HUES48 (cell line): ENCODE data around the gene EMD.

Experiments used
- H3K27ac ChIP-seq: one replicate; pipeline ENCODE4 v1.7.0; 2013; ENCODE audit warnings: low read depth, low read length, inconsistent platforms
- H3K27me3 ChIP-seq: 2 replicates; pipeline ENCODE4 v1.6.1; 2013; ENCODE audit warnings: mild to moderate bottlenecking, low read length; ENCODE audit not compliant: control insufficient read depth, insufficient read depth
- H3K36me3 ChIP-seq: 2 replicates; pipeline ENCODE4 v1.6.1; 2013; ENCODE audit warnings: low read length; ENCODE audit not compliant: control insufficient read depth, insufficient read depth
- H3K4me1 ChIP-seq: 2 replicates; pipeline ENCODE4 v1.6.1; 2013; ENCODE audit warnings: mild to moderate bottlenecking, low read length; ENCODE audit not compliant: control insufficient read depth, insufficient read depth
- H3K4me3 ChIP-seq: 2 replicates; pipeline ENCODE4 v1.5.1; 2013; ENCODE audit warnings: mild to moderate bottlenecking, low read depth, low read length
- H3K9ac ChIP-seq: 2 replicates; pipeline ENCODE4 v1.6.1; 2013; ENCODE audit warnings: mild to moderate bottlenecking, low read depth, low read length, moderate library complexity
- H3K9me3 ChIP-seq: 2 replicates; pipeline ENCODE4 v1.6.1; 2013; ENCODE audit warnings: low read length; ENCODE audit not compliant: control insufficient read depth, insufficient read depth

Gene EMD

GRCh38 chrX:154355776-154356140 lies 23.3 kb upstream of the EMD start:
- Histone ChIP-seq H3K4me1 (no peaks in the 10 kb centered on the region), H3K27me3 (no peaks in the 10 kb centered on the region), H3K36me3 (peaks cover 100% of the 10 kb centered on the region), H3K4me3 (no peak overlapping the region), H3K9ac (no peak overlapping the region), H3K27ac (no peak overlapping the region), H3K9me3 (peaks cover 40% of the 10 kb centered on the region)

DNA sequence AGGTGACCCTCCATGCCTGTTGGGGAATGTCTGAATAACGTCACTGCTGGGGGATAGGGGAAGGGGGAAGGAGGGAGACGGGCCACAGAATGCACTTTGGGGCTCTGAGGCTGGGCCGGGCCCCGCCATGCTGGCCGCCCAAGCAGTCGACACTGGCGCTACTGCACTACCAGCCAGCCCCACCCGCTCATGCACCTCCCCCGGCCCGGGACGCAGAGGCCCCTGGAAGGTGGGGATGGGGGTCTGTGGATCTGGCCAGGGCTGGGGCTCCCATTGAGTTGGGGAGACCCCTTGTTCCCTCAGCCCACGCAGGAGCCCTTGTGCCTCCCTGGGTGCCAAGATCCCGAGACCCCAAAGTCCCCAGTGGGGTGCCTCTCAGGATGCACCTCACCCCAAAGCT lies 22.5 kb upstream of the EMD start:
- H3K4me1 ChIP-seq, result no peaks in the 10 kb centered on the region
- no peak overlapping the region for H3K9ac ChIP-seq
- H3K9me3 ChIP-seq, result peaks cover 40% of the 10 kb centered on the region
- no peak overlapping the region for H3K27ac ChIP-seq
- peaks cover 98% of the 10 kb centered on the region for H3K36me3 ChIP-seq
- no peak overlapping the region for H3K4me3 ChIP-seq
- H3K27me3 ChIP-seq, result no peaks in the 10 kb centered on the region

GRCh38 chrX:154357205-154357604 lies 21.9 kb upstream of the EMD start:
- Histone ChIP-seq H3K9me3 (peaks cover 34% of the 10 kb centered on the region), H3K27me3 (no peaks in the 10 kb centered on the region), H3K9ac (no peak overlapping the region), H3K4me3 (no peak overlapping the region), H3K4me1 (no peaks in the 10 kb centered on the region), H3K27ac (no peak overlapping the region), H3K36me3 (peaks cover 98% of the 10 kb centered on the region)

- Histone ChIP-seq H3K27me3 (no peaks in the 10 kb centered on the region), H3K9ac (no peak overlapping the region), H3K9me3 (peaks cover 33% of the 10 kb centered on the region), H3K4me1 (no peaks in the 10 kb centered on the region), H3K27ac (no peak overlapping the region), H3K36me3 (peaks cover 98% of the 10 kb centered on the region), H3K4me3 (no peak overlapping the region)
Observed at GRCh38 chrX:154358011-154358410, 21.1 kb upstream of the EMD start.

DNA sequence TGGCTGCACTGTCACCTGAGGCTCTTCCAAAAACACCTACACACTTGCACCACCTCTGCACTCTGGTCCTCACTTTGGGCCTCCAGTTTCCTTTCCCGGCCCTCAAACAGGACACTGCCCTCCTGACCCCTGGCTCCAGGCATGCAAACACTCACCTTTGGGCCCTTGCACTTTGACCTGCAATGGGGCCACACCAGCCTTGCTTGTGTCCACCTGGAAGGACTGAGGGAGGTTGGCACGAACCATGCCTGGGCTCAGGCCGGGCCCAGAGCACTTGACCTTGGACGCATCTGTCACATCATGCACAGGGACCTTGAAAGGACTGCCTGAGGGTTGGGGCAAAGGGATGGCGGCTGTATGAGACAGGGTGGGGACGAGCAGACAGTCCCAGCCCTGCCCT lies 20.3 kb upstream of the EMD start:
- H3K9me3 ChIP-seq, result peaks cover 31% of the 10 kb centered on the region
- H3K27ac ChIP-seq, result no peak overlapping the region
- no peak overlapping the region for H3K9ac ChIP-seq

DNA sequence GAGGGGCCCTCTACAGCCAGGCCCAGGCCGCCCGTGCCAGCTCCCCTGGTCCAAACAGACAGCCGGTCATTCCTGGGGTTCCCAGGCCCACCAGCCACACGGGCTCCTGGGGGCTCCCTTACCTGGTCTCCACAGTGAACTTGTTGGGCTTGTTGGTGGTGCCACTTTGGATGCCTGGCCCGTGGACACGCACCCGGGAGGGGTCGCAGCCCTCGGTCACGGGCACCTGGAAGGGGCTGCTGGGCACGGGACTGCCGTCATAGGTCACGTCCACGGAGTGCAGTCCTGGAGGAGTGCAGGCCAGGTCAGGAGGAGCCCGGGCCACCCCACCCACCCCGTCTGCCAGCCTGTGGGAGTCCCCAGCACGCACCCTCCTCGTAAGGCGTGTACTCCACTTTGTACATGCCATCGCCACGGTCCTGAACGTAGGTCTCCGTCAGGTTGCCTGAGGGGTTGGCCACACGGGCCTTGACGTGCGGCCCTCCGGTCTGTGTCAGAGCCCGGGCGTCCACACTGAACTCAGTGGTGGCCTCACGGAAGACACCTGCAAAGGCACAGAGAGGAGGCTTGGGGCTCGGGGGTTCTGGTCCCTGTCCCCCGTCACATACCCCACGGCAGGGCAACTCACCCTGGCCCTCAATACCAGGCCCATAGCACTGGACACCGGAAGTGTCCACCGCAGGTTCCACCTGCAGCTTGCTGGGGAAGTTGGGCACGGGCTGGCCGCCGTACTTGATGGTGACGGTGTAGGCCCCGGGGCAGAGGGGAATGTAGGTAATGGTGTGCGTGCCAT lies 19.5 kb upstream of the EMD start:
- Histone ChIP-seq H3K9ac (no peak overlapping the region), H3K36me3 (peaks cover 95% of the 10 kb centered on the region), H3K4me1 (no peaks in the 10 kb centered on the region), H3K27me3 (no peaks in the 10 kb centered on the region), H3K27ac (no peak overlapping the region), H3K4me3 (no peak overlapping the region), H3K9me3 (peaks cover 25% of the 10 kb centered on the region)

More for the DNA sequence above, 20.3 kb upstream of the EMD start:
- Histone ChIP-seq H3K27me3 (no peaks in the 10 kb centered on the region), H3K36me3 (peaks cover 95% of the 10 kb centered on the region), H3K4me1 (no peaks in the 10 kb centered on the region), H3K4me3 (no peak overlapping the region)

DNA sequence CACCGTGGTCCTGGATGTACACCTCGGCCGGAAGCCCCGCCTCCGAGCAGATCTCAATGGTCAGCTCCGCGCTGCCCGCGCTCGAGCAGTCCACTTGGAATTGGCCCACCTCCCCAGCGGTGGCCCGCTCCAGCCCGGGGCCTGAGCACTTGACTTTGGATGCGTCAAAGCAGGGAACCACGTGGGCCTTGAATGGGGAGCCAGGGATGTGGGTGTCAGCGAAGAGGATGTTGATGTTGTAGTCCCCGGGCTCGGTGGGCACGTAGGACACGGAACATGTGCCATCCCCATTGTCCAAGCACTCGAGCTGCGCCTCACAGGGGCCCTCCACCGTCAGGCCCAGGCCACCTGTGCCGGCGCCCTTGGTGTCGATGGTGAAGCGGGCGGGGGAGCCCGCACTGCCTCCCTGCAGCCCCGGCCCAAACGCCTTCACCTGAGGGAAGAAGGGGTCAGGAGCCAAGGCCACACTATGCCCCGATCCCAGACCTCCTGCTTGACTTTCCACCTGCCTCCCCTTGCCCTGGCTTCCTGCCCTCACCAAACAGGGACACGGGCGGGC lies 18.9 kb upstream of the EMD start:
- peaks cover 95% of the 10 kb centered on the region for H3K36me3 ChIP-seq
- no peak overlapping the region for H3K9ac ChIP-seq

GRCh38 chrX:154362085-154362742 lies 16.9 kb upstream of the EMD start:
- Histone ChIP-seq H3K4me3 (no peak overlapping the region), H3K4me1 (no peaks in the 10 kb centered on the region), H3K27me3 (no peaks in the 10 kb centered on the region), H3K36me3 (peaks cover 95% of the 10 kb centered on the region), H3K27ac (no peak overlapping the region), H3K9me3 (peaks cover 34% of the 10 kb centered on the region), H3K9ac (no peak overlapping the region)

More for the DNA sequence above, 18.9 kb upstream of the EMD start:
- H3K9me3 ChIP-seq, result peaks cover 28% of the 10 kb centered on the region
- no peaks in the 10 kb centered on the region for H3K27me3 ChIP-seq
- H3K27ac ChIP-seq, result no peak overlapping the region
- no peaks in the 10 kb centered on the region for H3K4me1 ChIP-seq
- H3K4me3 ChIP-seq, result no peak overlapping the region

- H3K27me3 ChIP-seq, result no peaks in the 10 kb centered on the region
- H3K9me3 ChIP-seq, result peaks cover 38% of the 10 kb centered on the region
- H3K27ac ChIP-seq, result no peak overlapping the region
- H3K36me3 ChIP-seq, result peaks cover 94% of the 10 kb centered on the region
- no peaks in the 10 kb centered on the region for H3K4me1 ChIP-seq
- no peak overlapping the region for H3K4me3 ChIP-seq
- H3K9ac ChIP-seq, result no peak overlapping the region
Observed at GRCh38 chrX:154363706-154364439, 15.2 kb upstream of the EMD start.

- Histone ChIP-seq H3K36me3 (peaks cover 86% of the 10 kb centered on the region), H3K27me3 (no peaks in the 10 kb centered on the region), H3K4me1 (no peaks in the 10 kb centered on the region), H3K27ac (no peak overlapping the region), H3K9ac (no peak overlapping the region), H3K9me3 (peaks cover 33% of the 10 kb centered on the region), H3K4me3 (no peak overlapping the region)
Observed at GRCh38 chrX:154365052-154365600, 14.0 kb upstream of the EMD start.
